Duodenal mucosa (tissue), 2 donors: ENCODE data around the gene NEURL4.
"Not testable (repeated sequence)": the region's sequence is repeated elsewhere in the genome, so short reads cannot be mapped to it uniquely, and the experiment has no call there.

Experiments used
- H3K27ac ChIP-seq: one replicate; pipeline ENCODE4 v1.7.0; 2013; ENCODE audit warnings: low read depth, low read length
- H3K27me3 ChIP-seq, 2 donors: one replicate each; pipeline ENCODE4 v1.7.0; 2013; ENCODE audit warnings: low read length in 2 of 2, control low read depth in 1 of 2; ENCODE audit not compliant: insufficient read depth in 2 of 2, control insufficient read depth in 1 of 2
- H3K36me3 ChIP-seq, 2 donors: one replicate each; pipeline ENCODE4 v1.7.0; 2013; ENCODE audit warnings: low read length in 2 of 2, control low read depth in 1 of 2; ENCODE audit not compliant: insufficient read depth in 2 of 2, control insufficient read depth in 1 of 2
- H3K4me1 ChIP-seq, 2 donors: one replicate each; pipeline ENCODE4 v1.7.0; 2013; ENCODE audit warnings: low read length in 2 of 2, control low read depth in 1 of 2; ENCODE audit not compliant: insufficient read depth in 2 of 2, control insufficient read depth in 1 of 2
- H3K4me3 ChIP-seq, 2 donors: one replicate each; pipeline ENCODE4 v1.7.0; 2013; ENCODE audit warnings: low read length in 2 of 2, low read depth in 1 of 2
- H3K9ac ChIP-seq, 2 donors: one replicate each; pipeline ENCODE4 v1.7.0; 2013; ENCODE audit warnings: low read length in 2 of 2, low read depth in 1 of 2
- H3K9me3 ChIP-seq, 2 donors: one replicate each; pipeline ENCODE4 v1.7.0; 2013; ENCODE audit warnings: low read length in 2 of 2, control low read depth in 1 of 2; ENCODE audit not compliant: control insufficient read depth in 1 of 2

The NEURL4 gene

GRCh38 chr17:7334938-7335538 is 5.9 kb upstream of the NEURL4 start:
- peaks cover 4 to 16% of the 10 kb centered on the region in 2 donors for H3K4me1 ChIP-seq
- no peaks in the 10 kb centered on the region for H3K27me3 ChIP-seq
- no peaks in the 10 kb centered on the region for H3K9me3 ChIP-seq
- H3K9ac ChIP-seq: no peak overlapping the region
- H3K4me3 ChIP-seq: no peak overlapping the region
- no peaks in the 10 kb centered on the region for H3K36me3 ChIP-seq
- no peak overlapping the region for H3K27ac ChIP-seq

DNA sequence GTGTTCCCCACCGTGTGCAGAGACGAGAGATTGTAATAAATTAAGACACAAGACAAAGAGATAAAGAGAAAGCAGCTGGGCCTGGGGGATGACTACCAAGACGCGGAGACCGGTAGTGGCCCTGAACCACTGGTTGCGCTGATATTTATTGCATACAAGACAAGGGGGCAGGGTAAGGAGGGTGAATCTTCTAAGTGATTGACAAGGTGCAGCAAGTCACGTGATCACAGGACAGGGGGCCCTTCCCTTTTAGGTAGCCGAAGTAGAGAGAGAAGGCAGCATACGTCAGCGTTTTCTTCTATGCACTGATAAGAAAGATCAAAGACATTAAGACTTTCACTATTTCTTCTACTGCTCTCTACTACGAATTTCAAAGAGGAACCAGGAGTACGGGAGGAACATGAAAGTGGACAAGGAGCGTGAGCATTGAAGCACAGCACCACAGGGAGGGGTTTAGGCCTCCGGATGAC is 3.5 kb upstream of the NEURL4 start:
- H3K27me3 ChIP-seq, H3K27ac ChIP-seq, H3K36me3 ChIP-seq, H3K9ac ChIP-seq, H3K4me3 ChIP-seq, H3K9me3 ChIP-seq: not testable (repeated sequence)
- H3K4me1 ChIP-seq: peaks cover 12 to 28% of the 10 kb centered on the region in 2 donors

DNA sequence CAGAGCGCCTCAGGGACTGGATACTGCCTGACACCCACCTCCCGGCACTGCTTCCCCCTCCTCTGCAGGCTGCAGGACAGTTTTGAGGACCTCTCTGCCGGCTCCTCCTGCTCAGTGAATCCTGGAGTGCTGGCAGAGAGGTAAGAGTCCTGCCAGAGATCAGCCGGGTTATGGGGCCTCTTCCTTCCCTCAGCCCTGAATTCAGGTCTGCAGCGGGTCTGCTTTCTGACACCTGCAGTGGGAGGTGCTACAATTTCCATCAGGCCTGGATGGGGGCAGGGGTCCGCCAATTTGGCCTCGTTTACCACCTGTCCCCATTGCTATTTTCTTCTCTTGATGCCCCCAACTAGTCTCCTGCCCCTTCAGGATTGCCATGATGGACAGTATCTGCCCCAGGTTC is 3.0 kb upstream of the NEURL4 start:
- Histone ChIP-seq H3K9me3 (no peaks in the 10 kb centered on the region), H3K27me3 (no peaks in the 10 kb centered on the region), H3K4me3 (no peak overlapping the region), H3K9ac (no peak overlapping the region), H3K36me3 (no peaks in the 10 kb centered on the region), H3K4me1 (peaks cover 12 to 29% of the 10 kb centered on the region in 2 donors), H3K27ac (no peak overlapping the region)

GRCh38 chr17:7330638-7331015 is 1.5 kb upstream of the NEURL4 start:
- H3K4me1 ChIP-seq: peaks cover 12 to 29% of the 10 kb centered on the region in 2 donors
- peak overlapping the region; percentile 98 for H3K4me3 ChIP-seq
- H3K36me3 ChIP-seq: peaks cover 0 to 9% of the 10 kb centered on the region in 2 donors
- peak overlapping the region; percentile 3 for H3K27ac ChIP-seq
- H3K27me3 ChIP-seq: no peaks in the 10 kb centered on the region
- H3K9me3 ChIP-seq: no peaks in the 10 kb centered on the region
- H3K9ac ChIP-seq: peak overlapping the region in 1 of 2 donors; percentile 38

- Histone ChIP-seq H3K27ac (peak overlapping the region; percentile 96), H3K27me3 (no peaks in the 10 kb centered on the region), H3K4me1 (peaks cover 12 to 27% of the 10 kb centered on the region in 2 donors)
These were observed 982 bp upstream of the NEURL4 start for GRCh38 chr17:7329997-7330637.

GRCh38 chr17:7329374-7329996 is 350 bp upstream of the NEURL4 start:
- Histone ChIP-seq H3K4me1 (peaks cover 7 to 22% of the 10 kb centered on the region in 2 donors), H3K9ac (peak overlapping the region; percentile 56 to 91), H3K36me3 (peaks cover 3 to 19% of the 10 kb centered on the region in 2 donors), H3K27me3 (no peaks in the 10 kb centered on the region), H3K4me3 (peak overlapping the region; percentile 98), H3K9me3 (no peaks in the 10 kb centered on the region), H3K27ac (peak overlapping the region; percentile 96)

More at GRCh38 chr17:7329997-7330637, 982 bp upstream of the NEURL4 start:
- peak overlapping the region; percentile 56 to 91 for H3K9ac ChIP-seq
- peaks cover 0 to 14% of the 10 kb centered on the region in 2 donors for H3K36me3 ChIP-seq
- H3K9me3 ChIP-seq: no peaks in the 10 kb centered on the region
- H3K4me3 ChIP-seq: peak overlapping the region; percentile 98

- Histone ChIP-seq H3K27me3 (no peaks in the 10 kb centered on the region), H3K9me3 (no peaks in the 10 kb centered on the region), H3K4me1 (peaks cover 7 to 22% of the 10 kb centered on the region in 2 donors), H3K4me3 (peak overlapping the region; percentile 98), H3K9ac (peak overlapping the region in 1 of 2 donors; percentile 51), H3K36me3 (peaks cover 14 to 31% of the 10 kb centered on the region in 2 donors), H3K27ac (no peak overlapping the region)
These were observed 1.1 kb downstream of the NEURL4 start for GRCh38 chr17:7328009-7328408.

DNA sequence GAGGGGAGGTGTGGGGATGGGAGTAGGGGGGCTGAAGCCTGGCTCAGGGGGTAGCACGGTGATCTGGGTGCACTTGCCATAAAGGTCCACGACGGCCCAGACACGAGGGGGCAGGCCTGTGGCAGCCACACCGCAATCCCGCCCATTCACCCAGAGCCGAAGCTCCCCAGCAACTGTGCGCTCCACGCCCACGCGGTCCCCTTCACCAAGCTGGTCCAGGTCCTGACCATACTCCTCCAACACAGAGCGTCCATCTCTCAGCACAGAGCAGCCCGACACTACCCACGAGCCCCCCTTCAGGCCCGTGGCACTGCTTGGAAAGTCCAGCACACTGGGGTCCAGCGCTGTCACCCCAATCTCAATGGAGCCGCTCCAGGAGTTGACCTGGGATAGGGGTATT is 1.6 kb downstream of the NEURL4 start:
- H3K9me3 ChIP-seq: no peaks in the 10 kb centered on the region
- peaks cover 7 to 22% of the 10 kb centered on the region in 2 donors for H3K4me1 ChIP-seq
- no peak overlapping the region for H3K27ac ChIP-seq
- H3K27me3 ChIP-seq: no peaks in the 10 kb centered on the region
- H3K4me3 ChIP-seq: no peak overlapping the region
- H3K36me3 ChIP-seq: peaks cover 19 to 36% of the 10 kb centered on the region in 2 donors
- H3K9ac ChIP-seq: no peak overlapping the region

- Histone ChIP-seq H3K36me3 (peaks cover 20 to 40% of the 10 kb centered on the region in 2 donors), H3K4me1 (peaks cover 7 to 18% of the 10 kb centered on the region in 2 donors), H3K9me3 (no peaks in the 10 kb centered on the region), H3K27ac (no peak overlapping the region), H3K9ac (no peak overlapping the region), H3K27me3 (no peaks in the 10 kb centered on the region), H3K4me3 (no peak overlapping the region)
These were observed 2.1 kb downstream of the NEURL4 start for GRCh38 chr17:7327056-7327455.

GRCh38 chr17:7326186-7326585 is 2.9 kb downstream of the NEURL4 start:
- Histone ChIP-seq H3K27ac (no peak overlapping the region), H3K27me3 (no peaks in the 10 kb centered on the region), H3K4me1 (peaks cover 7 to 18% of the 10 kb centered on the region in 2 donors), H3K9me3 (no peaks in the 10 kb centered on the region), H3K36me3 (peaks cover 26 to 48% of the 10 kb centered on the region in 2 donors), H3K4me3 (no peak overlapping the region), H3K9ac (no peak overlapping the region)
